ENCODE results near the gene ATP6V0A1. TPM values are rescaled to one million over a fixed set of nuclear protein-coding genes. Genes with fewer than 3 reads are reported as not detected.

The ATP6V0A1 gene
- total RNA-seq, 1 donor from 2014 or later: 11.4 TPM

DNA sequence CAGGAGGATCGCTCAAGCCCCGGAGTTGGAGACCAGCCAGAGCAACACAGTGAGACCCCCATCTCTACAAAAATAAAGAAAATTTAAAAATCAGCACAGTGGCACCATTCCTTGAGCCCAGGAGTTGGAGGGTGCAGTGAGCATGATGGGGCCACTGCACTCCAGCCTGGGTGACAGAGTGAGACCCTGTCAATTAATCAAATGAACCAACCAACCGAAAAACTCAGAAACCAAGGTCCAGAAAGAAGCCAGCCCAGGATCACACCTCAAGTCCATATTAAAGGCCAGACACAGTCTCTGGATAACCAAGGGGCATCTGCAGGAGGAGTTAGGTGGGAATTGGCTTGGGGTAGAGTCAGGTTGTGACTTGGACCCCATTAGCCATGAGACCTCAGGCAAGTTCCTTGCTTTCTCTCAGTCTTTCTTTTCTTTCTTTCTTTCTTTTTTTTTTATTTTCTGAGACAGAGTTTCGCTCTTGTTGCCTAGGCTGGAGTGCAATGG is 96.5 kb downstream of the ATP6V0A1 start:
- intact Hi-C loops (cut with micrococcal nuclease): loop anchor here (2.0 kb wide), 1 partner anchor 54 kb away; the partner anchor contains the start of genes RETREG3 and TUBG1

DNA sequence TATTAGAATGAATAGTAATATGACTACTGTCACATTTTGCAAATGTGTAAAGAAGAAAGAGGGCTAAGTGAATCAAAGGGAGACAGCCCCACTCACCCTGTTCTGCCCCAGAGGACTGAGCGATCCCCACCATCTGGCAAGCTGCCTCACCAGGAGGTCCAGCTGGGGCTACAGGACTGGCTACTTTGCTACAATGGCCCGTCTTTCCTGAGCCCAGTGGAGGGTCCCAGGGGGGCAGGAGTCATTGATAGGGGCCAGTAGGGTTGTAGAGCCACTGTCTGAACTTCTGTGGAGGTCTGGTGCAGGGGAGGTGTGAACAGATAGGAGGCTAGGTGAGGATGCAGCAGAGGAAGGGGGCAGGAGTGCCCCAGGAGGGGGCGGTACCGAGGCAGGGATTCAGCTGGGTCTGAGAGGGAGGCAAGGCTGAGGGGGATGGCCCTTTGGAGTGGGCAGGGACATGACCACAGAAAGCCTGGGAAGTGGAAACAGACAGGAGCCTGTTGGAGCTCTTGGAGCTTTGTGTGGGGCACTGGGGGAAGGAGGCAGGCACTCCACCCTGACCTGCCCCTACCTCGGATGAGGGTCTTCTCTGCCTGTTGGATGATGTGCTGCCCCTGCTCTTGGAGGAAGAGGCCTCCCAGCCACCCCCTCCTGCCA is 97.4 kb downstream of the ATP6V0A1 start:
- intact Hi-C loops (cut with micrococcal nuclease): loop anchor here (2.0 kb wide), 1 partner anchor 53 kb away; the partner anchor contains the start of genes RETREG3 and TUBG1

GRCh38 chr17:42559075-42559474 is 100.4 kb downstream of the ATP6V0A1 start:
- intact Hi-C loops (cut with micrococcal nuclease): no loop called here

DNA sequence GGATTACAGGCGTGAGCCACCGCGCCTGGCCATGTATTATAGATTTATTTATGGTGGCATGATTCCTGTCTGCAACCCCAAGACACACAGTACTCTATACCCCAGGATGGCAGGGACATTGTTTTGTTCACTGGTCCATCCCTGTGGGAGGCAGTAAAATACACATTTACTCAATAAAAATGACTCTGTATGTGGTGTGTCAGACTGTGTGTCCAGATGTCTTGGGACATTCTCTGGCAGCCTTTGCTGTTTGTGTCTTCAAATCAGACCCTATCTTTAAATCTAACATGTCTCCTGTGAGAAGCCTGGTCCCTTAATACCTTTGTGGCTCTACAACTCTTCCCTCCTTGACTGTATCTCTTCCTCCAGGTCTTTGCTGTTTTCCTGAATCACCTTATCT is 101.6 kb downstream of the ATP6V0A1 start:
- intact Hi-C loops (cut with micrococcal nuclease): no loop called here

GRCh38 chr17:42561897-42562387 is 103.3 kb downstream of the ATP6V0A1 start, which contains the start of gene COASY:
TSS of gene COASY (plus strand) at chr17:42562148. CDS start at chr17:42562623, 475 bp downstream.
- intact Hi-C loops (cut with micrococcal nuclease): loop anchor here (2.0 kb wide), 1 partner anchor 15 kb away; the partner anchor contains the start of gene PSMC3IP

DNA sequence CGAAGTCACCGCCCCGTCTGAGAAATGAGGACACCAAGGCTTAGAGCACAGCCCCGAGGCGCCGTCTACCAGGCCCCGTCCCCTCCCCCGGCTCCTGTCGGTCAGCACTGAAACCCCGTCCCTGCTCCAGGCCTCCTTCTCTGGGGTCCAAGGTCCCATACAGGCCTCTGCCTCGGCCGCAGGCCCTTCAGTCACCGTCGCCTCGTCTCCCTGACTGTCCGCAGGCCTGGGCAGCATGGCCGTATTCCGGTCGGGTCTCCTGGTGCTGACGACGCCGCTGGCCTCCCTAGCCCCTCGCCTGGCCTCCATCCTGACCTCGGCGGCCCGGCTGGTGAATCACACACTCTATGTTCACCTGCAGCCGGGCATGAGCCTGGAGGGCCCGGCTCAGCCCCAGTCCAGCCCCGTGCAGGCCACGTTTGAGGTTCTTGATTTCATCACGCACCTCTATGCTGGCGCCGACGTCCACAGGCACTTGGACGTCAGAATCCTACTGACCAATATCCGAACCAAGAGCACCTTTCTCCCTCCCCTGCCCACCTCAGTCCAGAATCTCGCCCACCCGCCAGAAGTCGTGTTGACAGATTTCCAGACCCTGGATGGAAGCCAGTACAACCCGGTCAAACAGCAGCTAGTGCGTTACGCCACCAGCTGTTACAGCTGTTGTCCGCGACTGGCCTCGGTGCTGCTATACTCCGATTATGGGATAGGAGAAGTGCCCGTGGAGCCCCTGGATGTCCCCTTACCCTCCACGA is 103.9 kb downstream of the ATP6V0A1 start:
- intact Hi-C loops (cut with micrococcal nuclease): loop anchor here (2.0 kb wide), 1 partner anchor 14 kb away; the partner anchor contains the start of gene PSMC3IP

GRCh38 chr17:42563143-42563509 is 104.4 kb downstream of the ATP6V0A1 start:
- intact Hi-C loops (cut with micrococcal nuclease): loop anchor here (2.0 kb wide), 1 partner anchor 14 kb away; the partner anchor contains the start of gene PSMC3IP

- intact Hi-C loops (cut with micrococcal nuclease): loop anchor here (2.0 kb wide), 1 partner anchor 13 kb away; the partner anchor contains the start of gene PSMC3IP
Measured at GRCh38 chr17:42563543-42563942, 104.9 kb downstream of the ATP6V0A1 start.

DNA sequence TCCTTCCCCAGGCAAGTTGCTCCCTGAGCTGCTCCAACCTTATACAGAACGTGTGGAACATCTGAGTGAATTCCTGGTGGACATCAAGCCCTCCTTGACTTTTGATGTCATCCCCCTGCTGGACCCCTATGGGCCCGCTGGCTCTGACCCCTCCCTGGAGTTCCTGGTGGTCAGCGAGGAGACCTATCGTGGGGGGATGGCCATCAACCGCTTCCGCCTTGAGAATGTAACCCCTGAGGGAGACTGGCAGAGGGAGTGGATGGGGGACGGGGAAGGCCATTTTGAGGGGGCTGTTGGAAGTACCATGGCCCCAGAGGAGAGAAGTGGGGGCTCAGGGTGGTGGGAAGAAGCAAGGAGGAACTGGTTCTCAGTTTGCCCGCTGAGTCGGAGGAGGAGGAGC is 105.3 kb downstream of the ATP6V0A1 start:
- intact Hi-C loops (cut with micrococcal nuclease): loop anchor here (2.0 kb wide), 1 partner anchor 13 kb away; the partner anchor contains the start of gene PSMC3IP

DNA sequence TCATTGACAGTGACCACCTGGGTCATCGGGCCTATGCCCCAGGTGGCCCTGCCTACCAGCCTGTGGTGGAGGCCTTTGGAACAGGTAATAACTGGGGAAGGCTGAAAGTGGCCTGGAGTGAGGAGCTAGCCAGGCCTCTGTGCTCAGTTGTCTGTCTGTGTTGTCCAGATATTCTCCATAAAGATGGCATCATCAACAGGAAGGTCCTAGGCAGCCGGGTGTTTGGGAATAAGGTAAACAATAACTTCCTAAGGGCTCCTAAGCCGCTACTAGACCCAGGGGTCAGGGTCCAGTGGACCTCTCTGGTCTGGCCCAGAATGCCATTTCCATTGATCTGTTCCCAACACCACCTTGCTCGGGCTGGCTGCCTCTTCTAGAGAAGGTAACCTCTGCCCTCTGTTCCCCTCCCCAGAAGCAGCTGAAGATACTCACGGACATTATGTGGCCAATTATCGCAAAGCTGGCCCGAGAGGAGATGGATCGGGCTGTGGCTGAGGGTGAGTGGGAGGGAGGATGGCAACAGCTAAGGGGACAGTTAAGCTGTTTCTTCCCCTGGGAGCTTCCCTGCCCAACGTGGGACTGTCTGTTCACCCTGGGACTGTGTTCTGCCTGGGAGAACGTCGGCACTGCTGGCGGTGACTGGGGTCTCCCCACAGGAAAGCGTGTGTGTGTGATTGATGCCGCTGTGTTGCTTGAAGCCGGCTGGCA is 106.3 kb downstream of the ATP6V0A1 start:
- intact Hi-C loops (cut with micrococcal nuclease): no loop called here

DNA sequence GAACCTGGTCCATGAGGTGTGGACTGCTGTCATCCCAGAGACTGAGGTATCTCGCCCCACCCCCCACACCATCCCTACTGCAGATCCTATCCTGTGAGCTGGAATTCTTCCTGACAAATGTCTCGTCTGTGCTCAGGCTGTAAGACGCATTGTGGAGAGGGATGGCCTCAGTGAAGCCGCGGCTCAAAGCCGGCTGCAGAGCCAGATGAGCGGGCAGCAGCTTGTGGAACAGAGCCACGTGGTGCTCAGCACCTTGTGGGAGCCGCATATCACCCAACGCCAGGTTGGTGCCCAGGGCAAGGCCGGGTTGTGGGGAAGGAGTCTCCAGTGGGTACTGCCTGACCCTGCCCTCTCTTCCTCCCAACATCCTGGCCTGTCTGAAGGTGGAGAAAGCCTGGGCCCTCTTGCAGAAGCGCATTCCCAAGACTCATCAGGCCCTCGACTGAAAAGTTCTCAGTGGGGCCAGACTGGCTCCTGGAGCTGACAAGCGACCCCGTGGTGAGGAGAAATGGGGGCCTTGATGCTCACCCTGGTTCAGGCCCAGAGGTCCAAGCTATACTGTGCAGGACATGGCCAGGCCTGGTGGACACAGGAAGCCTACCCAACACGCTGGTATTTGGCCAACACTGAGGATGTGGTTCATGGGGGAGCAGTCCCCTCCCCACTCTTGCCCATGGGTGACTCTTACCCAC is 107.0 kb downstream of the ATP6V0A1 start:
- intact Hi-C loops (cut with micrococcal nuclease): no loop called here

- intact Hi-C loops (cut with micrococcal nuclease): no loop called here
Measured at GRCh38 chr17:42566215-42566882, 107.7 kb downstream of the ATP6V0A1 start.

DNA sequence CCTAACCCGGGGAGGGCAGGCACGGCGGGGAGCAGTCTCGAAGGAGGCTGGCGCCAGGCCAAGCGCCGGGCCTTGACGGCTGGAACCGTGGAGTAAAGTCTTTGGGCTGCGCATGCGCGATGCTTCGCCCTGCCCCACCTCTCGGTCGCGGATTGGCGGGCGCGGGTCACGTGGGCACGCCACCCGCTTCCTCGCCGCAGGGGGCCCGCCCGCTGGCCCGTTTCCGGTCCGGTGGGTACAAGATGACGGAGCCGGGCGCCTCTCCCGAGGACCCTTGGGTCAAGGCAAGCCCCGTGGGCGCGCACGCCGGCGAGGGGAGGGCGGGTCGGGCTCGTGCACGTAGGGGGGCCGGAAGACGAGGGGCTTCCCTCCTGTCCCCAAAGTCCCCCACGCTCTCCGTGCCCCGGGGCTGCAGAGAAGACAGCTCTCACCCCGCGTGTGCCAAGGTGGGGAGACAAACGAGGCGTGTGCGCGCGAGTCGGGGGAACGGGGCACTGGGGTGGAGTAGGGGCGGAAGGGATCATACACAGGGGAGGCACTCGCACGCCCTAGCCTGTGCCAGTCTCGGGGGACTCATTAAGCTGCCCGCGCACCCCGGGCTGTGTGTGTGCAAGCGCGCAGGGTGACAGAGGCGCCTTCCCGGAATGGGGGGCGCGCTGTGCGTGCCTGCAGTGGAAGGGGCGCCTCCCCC is 108.3 kb downstream of the ATP6V0A1 start, which contains the start of gene MLX:
Gene MLX (plus strand): TSS at position 218 of the 691 bp plus-strand sequence. CDS start 25 bp downstream, at position 243.
- intact Hi-C loops (cut with micrococcal nuclease): loop anchor here (1.0 kb wide), 2 partner anchors 10 to 431 kb away; partner anchors contain the start of genes PSMC3IP and RPL27

GRCh38 chr17:42568341-42569111 is 109.8 kb downstream of the ATP6V0A1 start:
- intact Hi-C loops (cut with micrococcal nuclease): no loop called here

DNA sequence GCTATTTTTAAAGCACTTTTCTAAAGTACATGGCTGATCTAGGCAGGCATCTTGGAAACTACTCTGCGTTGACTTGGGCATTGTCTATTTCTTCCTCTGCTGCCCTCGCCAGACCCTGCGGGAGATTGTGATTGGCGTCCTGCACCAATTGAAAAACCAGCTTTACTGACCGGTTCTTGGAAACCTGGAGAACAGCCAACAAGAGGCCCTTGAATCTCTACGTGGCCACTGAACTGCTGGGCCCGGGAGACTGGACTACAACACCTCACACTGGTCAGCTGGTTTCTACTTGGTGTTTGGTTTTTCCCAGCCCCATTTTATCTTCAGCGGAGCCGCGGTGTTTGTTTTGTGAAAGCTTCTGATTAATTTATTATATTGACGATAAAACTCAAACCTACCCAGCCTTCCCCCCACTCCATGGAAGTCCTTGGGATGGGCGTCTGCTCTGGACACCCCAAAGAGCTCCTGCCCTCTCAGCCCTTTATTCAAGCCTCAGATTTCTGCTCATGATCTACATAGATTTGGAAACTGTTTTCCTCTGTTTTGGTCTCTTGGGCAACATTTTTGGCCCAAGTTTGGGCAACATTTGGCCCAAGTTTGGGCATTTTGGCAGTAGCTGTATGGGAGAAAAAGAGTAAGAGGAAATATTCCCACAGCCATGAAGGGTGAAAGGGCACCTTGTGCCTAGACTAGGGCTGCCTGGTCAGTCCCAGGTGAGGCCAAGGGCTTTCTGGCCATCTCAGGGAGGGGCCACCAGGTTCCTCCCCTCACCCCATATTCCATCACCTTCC is 113.0 kb downstream of the ATP6V0A1 start:
- intact Hi-C loops (cut with micrococcal nuclease): no loop called here
